Neural cell (in vitro differentiated cells): ENCODE results near the gene ZNF160. TPM values are rescaled to one million over a fixed set of nuclear protein-coding genes. Genes with fewer than 3 reads are reported as not detected.
"Not testable (repeated sequence)": the region's sequence is repeated elsewhere in the genome, so short reads cannot be mapped to it uniquely, and the experiment has no call there.

Experiments used
- H2AFZ ChIP-seq: fragments of 200-600, 300-800 bp; sonication (generic), shearing (Covaris generic); 2 replicates; pipeline ENCODE4 v1.6.0; 2014; ENCODE audit warnings: low read depth, mild to moderate bottlenecking, antibody characterized with exemption, low read length, moderate library complexity
- H3F3A ChIP-seq: fragments of 200-600 bp; shearing (Covaris generic); 2 replicates; pipeline ENCODE4 v1.6.1; 2016; ENCODE audit warnings: mild to moderate bottlenecking, moderate library complexity, mixed read lengths, antibody characterized with exemption, low read length; ENCODE audit not compliant: insufficient read depth, poor library complexity, severe bottlenecking
- H3K27ac ChIP-seq: fragments of 200-600, 300-800 bp; sonication (generic), shearing (Covaris generic); 2 replicates; pipeline ENCODE4 v1.5.1; 2014; ENCODE audit warnings: mild to moderate bottlenecking, low read length, moderate library complexity
- H3K27me3 ChIP-seq: fragments of 300-800, 200-600 bp; sonication (generic), shearing (Covaris generic); 2 replicates; pipeline ENCODE4 v1.6.0; 2014; ENCODE audit warnings: mild to moderate bottlenecking, low read depth, low read length, moderate library complexity; ENCODE audit not compliant: insufficient read depth
- H3K36me3 ChIP-seq: fragments of 300-800, 200-600 bp; sonication (generic), shearing (Covaris generic); 2 replicates; pipeline ENCODE4 v1.5.1; 2014; ENCODE audit warnings: mild to moderate bottlenecking, antibody characterized with exemption, low read length, moderate library complexity; ENCODE audit not compliant: insufficient read depth
- H3K4me2 ChIP-seq: fragments of 300-800, 200-600 bp; sonication (generic), shearing (Covaris generic); 2 replicates; pipeline ENCODE4 v1.6.0; 2014; ENCODE audit warnings: mild to moderate bottlenecking, low read length
- H3K4me3 ChIP-seq: fragments of 300-800, 200-600 bp; sonication (generic), shearing (Covaris generic); 2 replicates; pipeline ENCODE4 v1.5.1; 2014; ENCODE audit warnings: mild to moderate bottlenecking, low read length, moderate library complexity
- H3K79me2 ChIP-seq: fragments of 200-600 bp; shearing (Covaris generic); replicated peaks from 2 replicates; pipeline ENCODE4 v1.6.0; 2014; ENCODE audit warnings: mild to moderate bottlenecking, low read length, moderate library complexity; ENCODE audit not compliant: insufficient read depth
- H3K9ac ChIP-seq: fragments of 300-800, 200-600 bp; sonication (generic), shearing (Covaris generic); 2 replicates; pipeline ENCODE4 v1.6.1; 2016; ENCODE audit warnings: mild to moderate bottlenecking, low read length, mixed read lengths
- H3K9me2 ChIP-seq: fragments of 200-600 bp; shearing (Covaris generic); 2 replicates; pipeline ENCODE4 v1.6.1; 2016; ENCODE audit warnings: mild to moderate bottlenecking, low read length, mixed read lengths; ENCODE audit not compliant: insufficient read depth
- H3K9me3 ChIP-seq: fragments of 200-600, 300-800 bp; sonication (generic), shearing (Covaris generic); 2 replicates; pipeline ENCODE4 v1.6.1; 2016; ENCODE audit warnings: mild to moderate bottlenecking, mixed run types, low read length, moderate library complexity, mixed read lengths
- H4K20me1 ChIP-seq: fragments of 200-600 bp; shearing (Covaris generic); 2 replicates; pipeline ENCODE4 v1.6.1; 2016; ENCODE audit warnings: mild to moderate bottlenecking, mixed run types; ENCODE audit not compliant: insufficient read depth
- CTCF ChIP-seq: fragments of 450-650 bp; IDR thresholded peaks from 2 replicates; pipeline ENCODE4 v1.5.1; 2014; ENCODE audit warnings: antibody characterized with exemption, mild to moderate bottlenecking, moderate library complexity; ENCODE audit not compliant: poor library complexity, severe bottlenecking
- EP300 ChIP-seq: fragments of 450-650 bp; conservative IDR thresholded peaks from 2 replicates; pipeline ENCODE4 v1.6.1; 2014; ENCODE audit warnings: antibody characterized with exemption, mild to moderate bottlenecking, moderate library complexity; ENCODE audit not compliant: poor library complexity, severe bottlenecking
- EZH2 ChIP-seq: fragments of 200-600, 300-800 bp; shearing (Covaris generic), sonication (generic); IDR thresholded peaks from 2 replicates; pipeline ENCODE4 v1.6.1; 2014; ENCODE audit warnings: antibody characterized with exemption, low read length, borderline replicate concordance, mild to moderate bottlenecking; ENCODE audit not compliant: insufficient read depth, poor library complexity, severe bottlenecking
- MXI1 ChIP-seq: fragments of 450-650 bp; conservative IDR thresholded peaks from 2 replicates; pipeline ENCODE4 v1.6.1; 2014; ENCODE audit warnings: antibody characterized with exemption, mild to moderate bottlenecking; ENCODE audit not compliant: poor library complexity, severe bottlenecking
- POLR2AphosphoS5 ChIP-seq: IDR thresholded peaks from 2 replicates; pipeline ENCODE4 v1.6.1; 2012
- RAD21 ChIP-seq: fragments of 450-650 bp; conservative IDR thresholded peaks from 2 replicates; pipeline ENCODE4 v1.6.1; 2014; ENCODE audit warnings: antibody characterized with exemption, mild to moderate bottlenecking, moderate library complexity
- SMC3 ChIP-seq: fragments of 450-650 bp; conservative IDR thresholded peaks from 2 replicates; pipeline ENCODE4 v1.6.1; 2014; ENCODE audit warnings: antibody characterized with exemption, mild to moderate bottlenecking, moderate library complexity; ENCODE audit not compliant: poor library complexity
- TAF1 ChIP-seq: IDR thresholded peaks from 2 replicates; pipeline ENCODE4 v1.6.1; 2012; ENCODE audit warnings: low read depth
- polyA plus RNA-seq: library from polyadenylated mRNA; depleted of rRNA; stranded (reverse); fragments of >200 nt; gene quantifications from 2 replicates; pipeline ENCODE4 v1.2.3, GENCODE V29; 2014
- TF ChIP-seq, protein P1 (sequence below): IDR thresholded peaks from 2 replicates; pipeline ENCODE4 v1.6.1; 2012; ENCODE audit warnings: borderline replicate concordance

ZNF160 gene
- polyA plus RNA-seq, 1 donor from 2014 or later, result 28.1 TPM

DNA sequence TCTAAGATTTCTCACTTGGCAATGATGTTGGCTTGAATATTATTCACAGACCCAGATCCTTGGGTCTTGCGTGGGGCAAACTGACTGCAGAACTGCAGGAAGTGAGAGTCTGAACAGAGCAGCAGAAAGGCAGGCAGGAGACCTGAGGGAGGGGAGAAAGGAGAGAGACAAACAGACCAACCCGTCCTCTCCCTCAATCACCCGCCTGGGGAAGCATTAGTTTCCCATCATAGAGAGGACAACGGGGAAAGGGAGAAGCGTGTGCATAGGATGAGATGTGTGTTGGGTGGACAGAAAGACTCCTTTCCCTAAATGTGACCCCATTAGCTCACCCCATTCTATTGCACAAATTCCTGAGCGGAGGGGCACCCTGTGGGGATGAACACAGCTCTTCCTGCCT is 6.6 kb downstream of the ZNF160 start:
- not testable (repeated sequence) for H3K36me3 ChIP-seq, H3K27me3 ChIP-seq, H4K20me1 ChIP-seq, H3K9me3 ChIP-seq, H2AFZ ChIP-seq, H3K27ac ChIP-seq, H3F3A ChIP-seq, H3K4me3 ChIP-seq, H3K9ac ChIP-seq, H3K9me2 ChIP-seq, H3K4me2 ChIP-seq
- H3K79me2 ChIP-seq, result peaks cover 18% of the 10 kb centered on the region

DNA sequence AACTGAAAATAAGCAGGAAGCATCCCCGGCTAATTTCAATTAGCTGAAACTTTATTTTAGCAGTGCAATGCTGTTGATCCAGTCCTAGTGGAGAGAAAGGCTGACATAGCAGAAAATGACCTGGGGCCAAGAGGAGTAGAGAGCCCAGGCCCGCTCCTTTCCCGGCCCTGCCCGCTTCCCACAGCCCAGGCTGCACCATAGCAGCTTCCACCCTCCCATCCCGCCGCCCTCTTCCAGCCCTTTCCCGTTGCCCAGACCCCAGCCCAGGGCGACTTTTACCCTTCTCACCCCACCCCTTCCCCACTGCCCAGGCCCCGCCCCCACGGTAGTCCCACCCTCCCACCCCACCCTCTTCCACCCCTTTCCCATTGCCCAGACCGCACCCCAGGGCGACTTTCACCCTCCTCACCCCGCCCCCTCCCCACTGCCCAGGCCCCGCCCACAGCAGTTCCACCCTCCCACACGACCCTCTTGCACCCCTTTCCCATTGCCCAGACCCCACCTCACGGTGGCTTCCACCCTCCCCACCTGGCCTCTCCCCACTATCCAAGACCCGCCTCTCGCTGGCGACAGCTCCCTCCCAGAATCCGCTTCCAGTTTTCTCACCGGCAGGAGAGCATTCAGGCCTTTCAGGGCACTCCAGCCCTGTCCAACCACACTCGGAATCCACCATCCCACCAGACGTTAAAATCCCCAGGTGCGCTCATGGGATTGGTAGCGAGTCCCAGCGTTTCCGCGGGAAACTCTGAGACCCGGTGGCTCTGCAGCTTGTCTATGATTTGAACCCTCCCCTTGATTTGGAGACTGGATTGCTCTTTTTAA is 8.3 kb downstream of the ZNF160 start:
- Histone ChIP-seq H3K9ac (no peak overlapping the region), H3K9me3 (no peaks in the 10 kb centered on the region), H3K36me3 (no peaks in the 10 kb centered on the region), H2AFZ (no peak overlapping the region), H3K79me2 (peaks cover 10% of the 10 kb centered on the region), H3K9me2 (no peaks in the 10 kb centered on the region), H3K4me2 (no peak overlapping the region), H3K27me3 (no peaks in the 10 kb centered on the region), H3F3A (no peaks in the 10 kb centered on the region), H4K20me1 (no peaks in the 10 kb centered on the region), H3K4me3 (no peak overlapping the region), H3K27ac (no peak overlapping the region)
- TF ChIP-seq, protein P1, sequence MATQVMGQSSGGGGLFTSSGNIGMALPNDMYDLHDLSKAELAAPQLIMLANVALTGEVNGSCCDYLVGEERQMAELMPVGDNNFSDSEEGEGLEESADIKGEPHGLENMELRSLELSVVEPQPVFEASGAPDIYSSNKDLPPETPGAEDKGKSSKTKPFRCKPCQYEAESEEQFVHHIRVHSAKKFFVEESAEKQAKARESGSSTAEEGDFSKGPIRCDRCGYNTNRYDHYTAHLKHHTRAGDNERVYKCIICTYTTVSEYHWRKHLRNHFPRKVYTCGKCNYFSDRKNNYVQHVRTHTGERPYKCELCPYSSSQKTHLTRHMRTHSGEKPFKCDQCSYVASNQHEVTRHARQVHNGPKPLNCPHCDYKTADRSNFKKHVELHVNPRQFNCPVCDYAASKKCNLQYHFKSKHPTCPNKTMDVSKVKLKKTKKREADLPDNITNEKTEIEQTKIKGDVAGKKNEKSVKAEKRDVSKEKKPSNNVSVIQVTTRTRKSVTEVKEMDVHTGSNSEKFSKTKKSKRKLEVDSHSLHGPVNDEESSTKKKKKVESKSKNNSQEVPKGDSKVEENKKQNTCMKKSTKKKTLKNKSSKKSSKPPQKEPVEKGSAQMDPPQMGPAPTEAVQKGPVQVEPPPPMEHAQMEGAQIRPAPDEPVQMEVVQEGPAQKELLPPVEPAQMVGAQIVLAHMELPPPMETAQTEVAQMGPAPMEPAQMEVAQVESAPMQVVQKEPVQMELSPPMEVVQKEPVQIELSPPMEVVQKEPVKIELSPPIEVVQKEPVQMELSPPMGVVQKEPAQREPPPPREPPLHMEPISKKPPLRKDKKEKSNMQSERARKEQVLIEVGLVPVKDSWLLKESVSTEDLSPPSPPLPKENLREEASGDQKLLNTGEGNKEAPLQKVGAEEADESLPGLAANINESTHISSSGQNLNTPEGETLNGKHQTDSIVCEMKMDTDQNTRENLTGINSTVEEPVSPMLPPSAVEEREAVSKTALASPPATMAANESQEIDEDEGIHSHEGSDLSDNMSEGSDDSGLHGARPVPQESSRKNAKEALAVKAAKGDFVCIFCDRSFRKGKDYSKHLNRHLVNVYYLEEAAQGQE, result no peak
- TF ChIP-seq EP300 (no peak), RAD21 (no peak), SMC3 (no peak), POLR2AphosphoS5 (no peak), CTCF (no peak), TAF1 (no peak), EZH2 (no peak), MXI1 (no peak)

DNA sequence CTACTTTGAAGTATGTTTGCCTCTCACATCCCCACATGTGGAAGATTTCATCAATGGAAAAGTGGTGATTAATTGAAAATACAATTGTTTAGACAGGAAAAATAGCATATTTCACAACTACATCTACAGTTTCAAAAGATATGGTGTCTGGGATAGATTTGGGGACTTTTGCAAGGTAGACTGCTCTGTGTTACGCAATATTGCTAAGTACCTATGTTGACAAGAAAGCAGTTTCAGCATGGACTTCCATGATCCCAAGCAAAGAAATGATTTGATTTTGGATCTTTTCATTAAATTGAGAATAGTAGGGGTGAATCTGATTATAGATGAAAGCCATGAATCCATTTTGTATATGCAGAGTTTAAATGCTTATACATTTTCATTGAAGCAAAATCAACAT is 10.5 kb downstream of the ZNF160 start:
- Histone ChIP-seq H3K4me3 (no peak overlapping the region), H3K4me2 (no peak overlapping the region), H4K20me1 (no peaks in the 10 kb centered on the region), H3K27ac (no peak overlapping the region), H3K9ac (no peak overlapping the region), H3K9me2 (no peaks in the 10 kb centered on the region), H2AFZ (no peak overlapping the region), H3K79me2 (peaks cover 4% of the 10 kb centered on the region), H3K9me3 (no peaks in the 10 kb centered on the region), H3K36me3 (no peaks in the 10 kb centered on the region), H3K27me3 (no peaks in the 10 kb centered on the region), H3F3A (no peaks in the 10 kb centered on the region)
- TF ChIP-seq TAF1 (no peak), EZH2 (no peak), MXI1 (no peak), CTCF (no peak), POLR2AphosphoS5 (no peak), SMC3 (no peak), RAD21 (no peak)
- TF ChIP-seq, protein P1, result no peak
